Endodermal cell (in vitro differentiated cells): ENCODE results near the gene PPFIBP2. TPM values are rescaled to one million over a fixed set of nuclear protein-coding genes. Genes with fewer than 3 reads are reported as not detected.

ENCODE experiments used
- DNase-seq: peaks from one replicate; pipeline ENCODE4 v3.0.0-alpha.2; 2017
- H3K27ac ChIP-seq: 2 replicates; pipeline ENCODE4 v1.5.1; 2013; ENCODE audit warnings: mild to moderate bottlenecking, low read depth, low read length, moderate library complexity
- H3K27me3 ChIP-seq: 2 replicates; pipeline ENCODE4 v1.6.1; 2013; ENCODE audit warnings: mild to moderate bottlenecking, low read length, moderate library complexity; ENCODE audit not compliant: insufficient read depth, control insufficient read depth, poor library complexity, severe bottlenecking
- H3K36me3 ChIP-seq: 2 replicates; pipeline ENCODE4 v1.7.0; 2013; ENCODE audit warnings: mild to moderate bottlenecking, low read length, moderate library complexity; ENCODE audit not compliant: control insufficient read depth, insufficient read depth
- H3K4me1 ChIP-seq: one replicate; pipeline ENCODE4 v1.7.0; 2013; ENCODE audit warnings: low read length; ENCODE audit not compliant: control insufficient read depth, insufficient read depth
- H3K4me3 ChIP-seq: 2 replicates; pipeline ENCODE4 v1.5.1; 2013; ENCODE audit warnings: mild to moderate bottlenecking, low read length, moderate library complexity
- H3K9ac ChIP-seq: 2 replicates; pipeline ENCODE4 v1.6.1; 2013; ENCODE audit warnings: mild to moderate bottlenecking, low read length, moderate library complexity; ENCODE audit not compliant: poor library complexity, severe bottlenecking; ENCODE audit errors: extremely low read depth
- H3K9me3 ChIP-seq: 2 replicates; pipeline ENCODE4 v1.6.1; 2013; ENCODE audit warnings: mild to moderate bottlenecking, low read length, moderate library complexity; ENCODE audit not compliant: control insufficient read depth
- H3K27ac Mint-ChIP-seq: 2 replicates; pipeline ENCODE4 v1.8.0; 2020; ENCODE audit warnings: mixed read lengths
- H3K27me3 Mint-ChIP-seq: 2 replicates; pipeline ENCODE4 v1.8.0; 2021; ENCODE audit warnings: mild to moderate bottlenecking, mixed read lengths; ENCODE audit not compliant: insufficient read depth
- H3K36me3 Mint-ChIP-seq: 2 replicates; pipeline ENCODE4 v1.8.0; 2020; ENCODE audit warnings: low read depth, mixed read lengths
- H3K4me1 Mint-ChIP-seq: 2 replicates; pipeline ENCODE4 v1.8.0; 2020; ENCODE audit warnings: mixed read lengths
- H3K4me3 Mint-ChIP-seq: 2 replicates; pipeline ENCODE4 v1.8.0; 2020; ENCODE audit warnings: mild to moderate bottlenecking, moderate library complexity, mixed read lengths
- H3K9me3 Mint-ChIP-seq: 2 replicates; pipeline ENCODE4 v1.8.0; 2020; ENCODE audit warnings: mild to moderate bottlenecking, mixed read lengths
- CTCF ChIP-seq: fragments of 200-600 bp; sonication (generic); conservative IDR thresholded peaks from 2 replicates; pipeline ENCODE4 v1.5.0; 2021; ENCODE audit warnings: antibody characterized with exemption, mild to moderate bottlenecking
- WGBS, 2 experiments: methylation state at CpG; one replicate each; pipeline versions ENCODE4 v1.1.5 to v1.1.7; 2013; ENCODE audit warnings: missing lambda C conversion rate in 2 of 2, mixed read lengths in 1 of 2; ENCODE audit not compliant: insufficient coverage in 1 of 2, insufficient read length in 1 of 2; 5-methylcytosine and 5-hydroxymethylcytosine counted together
- total RNA-seq, 2 donors: library from RNA; stranded (reverse); fragmentation: NEBNext Ultra II Directional in 1 of 2; extraction: Animal tissue kit (Norgen Biotek cat#: 25700) in 1 of 2; gene quantifications; 2 replicates in 1 of 2; 3 replicates in 1 of 2; pipeline ENCODE4 v1.2.1, GENCODE V29; 2021

The PPFIBP2 gene
- total RNA-seq, 2 donors from 2014 or later, result 149 to 195 TPM

- DNase-seq, result no peak
- Histone ChIP-seq H3K36me3 (peaks cover 94% of the 10 kb centered on the region), H3K27ac (no peak overlapping the region), H3K9ac (no peak overlapping the region), H3K27me3 (no peaks in the 10 kb centered on the region), H3K9me3 (no peaks in the 10 kb centered on the region), H3K4me3 (no peak overlapping the region), H3K4me1 (no peaks in the 10 kb centered on the region)
- no peak for TF ChIP-seq CTCF
- H3K4me3 Mint-ChIP-seq, result no peak overlapping the region
- no peaks in the 10 kb centered on the region for H3K9me3 Mint-ChIP-seq
- H3K27ac Mint-ChIP-seq, result no peak overlapping the region
- no peaks in the 10 kb centered on the region for H3K27me3 Mint-ChIP-seq
- H3K36me3 Mint-ChIP-seq, result peaks cover 92% of the 10 kb centered on the region
- WGBS, 2 experiments, result 55 to 91% methylated on average over 4 of the region's 4 CpGs
- H3K4me1 Mint-ChIP-seq, result no peaks in the 10 kb centered on the region
Measured at GRCh38 chr11:7643314-7643713, 129.5 kb downstream of the PPFIBP2 start.

GRCh38 chr11:7645206-7645605 lies 131.4 kb downstream of the PPFIBP2 start:
- DNase-seq, result no peak
- H3K4me3 Mint-ChIP-seq, result no peak overlapping the region
- Histone ChIP-seq H3K9me3 (no peaks in the 10 kb centered on the region), H3K4me1 (no peaks in the 10 kb centered on the region), H3K9ac (no peak overlapping the region), H3K27ac (no peak overlapping the region), H3K4me3 (no peak overlapping the region), H3K27me3 (no peaks in the 10 kb centered on the region), H3K36me3 (peaks cover 94% of the 10 kb centered on the region)
- no peaks in the 10 kb centered on the region for H3K27me3 Mint-ChIP-seq
- H3K36me3 Mint-ChIP-seq, result peaks cover 93% of the 10 kb centered on the region
- H3K27ac Mint-ChIP-seq, result no peak overlapping the region
- no peaks in the 10 kb centered on the region for H3K9me3 Mint-ChIP-seq
- WGBS, 2 experiments, result 70 to 98% methylated on average over 2 to 3 of the region's 3 CpGs
- no peaks in the 10 kb centered on the region for H3K4me1 Mint-ChIP-seq
- TF ChIP-seq CTCF, result no peak

DNA sequence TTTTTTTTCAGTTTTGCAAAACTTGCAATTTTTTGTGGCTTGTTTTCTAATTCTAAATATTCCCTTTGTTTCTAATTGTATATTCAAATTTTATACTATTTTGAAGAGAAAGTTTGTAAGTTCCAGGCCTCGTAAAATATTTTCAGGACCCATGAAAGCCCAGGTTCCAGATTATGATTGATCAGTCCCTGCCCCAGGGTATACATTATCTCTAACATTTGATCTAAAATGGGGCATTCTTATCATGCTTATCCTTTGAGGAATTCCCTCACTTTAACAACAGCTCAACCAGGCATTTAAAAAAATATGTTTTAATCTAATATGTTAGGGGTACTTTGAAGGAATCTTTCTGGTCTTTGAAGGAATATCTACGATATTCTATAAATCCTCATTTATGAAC lies 133.1 kb downstream of the PPFIBP2 start:
- no peak for TF ChIP-seq CTCF
- Histone ChIP-seq H3K9me3 (no peaks in the 10 kb centered on the region), H3K4me3 (no peak overlapping the region), H3K27ac (no peak overlapping the region), H3K9ac (no peak overlapping the region), H3K36me3 (peaks cover 94% of the 10 kb centered on the region), H3K27me3 (no peaks in the 10 kb centered on the region), H3K4me1 (no peaks in the 10 kb centered on the region)
- Mint-ChIP-seq H3K27ac (no peak overlapping the region), H3K4me3 (no peak overlapping the region), H3K9me3 (no peaks in the 10 kb centered on the region), H3K36me3 (peaks cover 93% of the 10 kb centered on the region), H3K27me3 (no peaks in the 10 kb centered on the region), H3K4me1 (no peaks in the 10 kb centered on the region)
- 100% methylated on average over 2 of the region's 2 CpGs; no CpG with 5 or more reads in 1 of the 2 experiments for WGBS, 2 experiments
- DNase-seq, result no peak
